Spleen (tissue), 7 donors: ENCODE results near the gene BPI.

Source experiments
- POLR2A ChIP-seq, 3 donors: fragments of 450-650 bp; IDR thresholded peaks; one replicate each; pipeline ENCODE4 v1.5.1; 2017; ENCODE audit warnings: antibody characterized with exemption in 3 of 3, mild to moderate bottlenecking in 1 of 3
- TF ChIP-seq, protein P1 (sequence below), 11 experiments: fragments of 200-600 bp in 7 of 11; fragments of 450-650 bp in 4 of 11; sonication (generic) in 4 of 11; IDR thresholded peaks in 8 of 11; conservative IDR thresholded peaks in 3 of 11; 1 replicate in 7 of 11; 2 replicates in 4 of 11; pipeline versions ENCODE4 v1.4.0 to v1.8.0; 2016 to 2021; ENCODE audit warnings: antibody characterized with exemption in 11 of 11, inconsistent platforms in 4 of 11, mild to moderate bottlenecking in 1 of 11
- donor health status: DM: no; HTN: no; CAD: no; lungs with moderate emphysema.
- donor health status: DM: no; HTN: no; CAD: no.
- donor health status: DM: no; HTN: no; CAD: no.

- TF ChIP-seq, protein P1, sequence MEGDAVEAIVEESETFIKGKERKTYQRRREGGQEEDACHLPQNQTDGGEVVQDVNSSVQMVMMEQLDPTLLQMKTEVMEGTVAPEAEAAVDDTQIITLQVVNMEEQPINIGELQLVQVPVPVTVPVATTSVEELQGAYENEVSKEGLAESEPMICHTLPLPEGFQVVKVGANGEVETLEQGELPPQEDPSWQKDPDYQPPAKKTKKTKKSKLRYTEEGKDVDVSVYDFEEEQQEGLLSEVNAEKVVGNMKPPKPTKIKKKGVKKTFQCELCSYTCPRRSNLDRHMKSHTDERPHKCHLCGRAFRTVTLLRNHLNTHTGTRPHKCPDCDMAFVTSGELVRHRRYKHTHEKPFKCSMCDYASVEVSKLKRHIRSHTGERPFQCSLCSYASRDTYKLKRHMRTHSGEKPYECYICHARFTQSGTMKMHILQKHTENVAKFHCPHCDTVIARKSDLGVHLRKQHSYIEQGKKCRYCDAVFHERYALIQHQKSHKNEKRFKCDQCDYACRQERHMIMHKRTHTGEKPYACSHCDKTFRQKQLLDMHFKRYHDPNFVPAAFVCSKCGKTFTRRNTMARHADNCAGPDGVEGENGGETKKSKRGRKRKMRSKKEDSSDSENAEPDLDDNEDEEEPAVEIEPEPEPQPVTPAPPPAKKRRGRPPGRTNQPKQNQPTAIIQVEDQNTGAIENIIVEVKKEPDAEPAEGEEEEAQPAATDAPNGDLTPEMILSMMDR (IDR thresholded peaks at IDR 0.05 in 8 of 11, conservative IDR thresholded peaks at IDR 0.05 in 3 of 11): peak in 9 of 11 experiments; percentile 19 to 60 (median 47)
- TF ChIP-seq POLR2A (IDR thresholded peaks at IDR 0.05): no peak
These were observed 18.1 kb downstream of the BPI start for GRCh38 chr20:38321959-38322598.
